NCI-H748 (cell line): ENCODE measurements around the gene ACADL.
A peak's percentile ranks its signal among the peaks of the same experiment; 100 is the strongest.
"Not testable (repeated sequence)": the region's sequence is repeated elsewhere in the genome, so short reads cannot be mapped to it uniquely, and the experiment has no call there.

Source experiments
- DNase-seq: peaks from one replicate; lab custom pipeline; 2025; ENCODE audit not compliant: unreplicated experiment; lab: John Stamatoyannopoulos, UW

The ACADL gene

DNA sequence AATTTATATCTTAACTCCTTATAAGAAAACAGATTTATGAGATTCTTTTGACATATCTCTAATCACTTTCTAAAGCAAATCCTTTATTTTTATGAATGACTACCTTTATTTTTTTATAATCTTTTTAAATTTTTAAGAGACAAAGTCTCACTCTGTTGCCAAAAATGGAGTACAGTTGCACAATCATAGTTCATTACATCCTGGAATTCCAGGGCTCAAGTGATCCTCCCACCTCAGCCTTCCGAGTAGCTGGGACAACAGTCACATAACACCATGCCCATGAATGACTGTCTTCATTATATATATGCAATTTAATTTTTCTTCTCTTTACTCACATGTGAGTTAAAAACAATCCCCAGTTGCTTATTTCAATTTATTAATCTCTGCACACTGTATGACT, 21.7 kb downstream of the ACADL start:
- DNase-seq, result no peak

DNA sequence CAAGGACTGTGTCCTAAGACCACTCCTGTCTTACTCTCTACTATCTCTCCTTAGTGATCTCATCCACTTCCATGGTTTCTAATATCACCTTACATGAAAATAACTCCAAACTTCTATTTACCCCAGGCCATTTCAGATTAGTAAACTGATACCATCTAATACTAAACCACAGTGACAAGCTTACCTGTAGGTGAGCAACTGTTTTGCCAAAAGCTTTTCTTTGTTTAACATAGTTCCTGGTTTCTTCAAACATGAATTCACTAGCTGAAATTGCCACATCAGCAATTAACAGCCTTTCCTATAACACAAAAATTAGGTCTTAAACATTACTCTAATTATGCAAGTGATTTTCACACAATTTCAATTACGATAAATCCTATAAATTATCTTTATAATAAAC, 22.1 kb downstream of the ACADL start:
- no peak for DNase-seq

DNA sequence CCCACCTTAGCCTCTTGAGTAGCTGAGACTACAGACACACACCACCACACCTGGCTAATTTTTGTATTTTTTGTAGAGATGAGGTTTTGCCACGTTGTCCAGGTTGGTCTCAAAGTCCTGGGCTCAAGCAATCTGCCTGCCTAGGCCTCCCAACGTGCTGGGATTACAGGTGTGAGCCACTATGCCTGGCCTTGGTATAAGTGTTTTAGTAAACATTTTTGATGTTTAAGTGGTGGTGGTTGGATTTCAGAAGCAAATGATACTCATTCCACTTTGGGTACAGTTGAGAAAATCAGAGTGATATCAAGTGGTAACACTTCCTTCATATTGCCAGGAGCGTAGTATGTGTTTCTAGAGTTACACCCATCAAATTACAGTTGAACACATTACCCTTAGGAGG, 25.4 kb downstream of the ACADL start:
- DNase-seq, result no peak

DNA sequence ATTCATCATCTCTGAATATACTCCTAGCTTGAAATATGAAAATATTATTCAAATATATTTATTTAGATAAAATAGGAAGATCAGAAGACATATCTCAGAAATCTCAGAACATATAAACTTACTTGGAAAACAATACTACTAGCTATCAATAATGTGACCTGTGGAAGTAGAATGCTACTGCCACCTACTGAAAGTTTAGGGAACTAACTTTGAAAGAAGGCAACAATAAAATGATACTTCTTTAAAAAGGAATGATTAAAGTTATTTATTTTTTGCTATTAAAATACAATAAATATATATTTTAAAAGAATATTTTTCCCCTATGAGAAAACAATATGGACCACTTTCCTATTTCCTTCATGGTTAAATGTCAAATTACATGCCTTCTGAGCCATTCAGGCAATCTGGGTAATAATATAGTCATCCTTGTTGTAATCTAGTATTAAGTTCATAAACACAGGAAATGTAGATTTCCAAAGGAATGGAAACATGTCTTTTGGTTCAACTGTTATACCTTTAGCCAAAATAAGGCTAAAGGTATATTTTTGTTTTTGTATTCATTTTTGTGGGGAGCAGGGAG, 26.0 kb downstream of the ACADL start:
- DNase-seq, result peak; percentile 45

DNA sequence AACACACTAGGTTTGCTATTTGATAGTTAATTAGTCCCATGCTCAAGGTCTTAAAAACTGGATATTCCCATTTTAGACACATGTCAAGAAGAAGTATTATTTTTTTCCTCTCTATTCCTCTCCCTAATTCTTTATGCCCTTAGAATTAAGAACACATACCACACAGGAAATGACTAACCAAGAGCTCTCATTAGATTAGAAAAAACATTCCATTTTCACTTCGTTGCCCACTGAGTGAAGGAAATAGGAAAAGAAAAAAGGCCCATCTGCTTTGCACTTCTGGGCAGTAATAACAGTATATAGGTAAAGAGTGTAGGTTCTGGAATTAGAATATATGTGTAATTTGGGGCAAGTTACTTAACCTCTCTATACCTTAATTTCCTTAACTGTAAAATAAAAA, 26.9 kb downstream of the ACADL start:
- DNase-seq, result no peak

DNA sequence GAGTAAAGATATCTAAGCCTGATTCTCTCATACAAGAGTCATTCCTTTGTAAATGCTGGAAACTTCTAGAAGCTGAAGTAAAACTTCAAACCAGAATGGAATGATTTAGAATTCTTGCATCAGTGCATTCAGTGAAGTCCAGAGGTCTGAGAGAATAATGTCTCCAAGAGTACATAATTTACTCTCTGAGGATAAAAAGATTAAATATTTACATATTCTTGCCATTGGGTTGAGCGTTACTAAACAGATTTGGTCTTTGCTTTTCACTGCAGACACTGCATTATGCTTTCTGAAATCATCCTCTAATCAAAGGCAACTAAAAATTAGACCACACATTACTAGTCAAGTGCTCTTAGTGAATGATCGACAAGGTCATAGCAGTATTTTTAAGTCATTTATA, 27.5 kb downstream of the ACADL start:
- no peak for DNase-seq

DNA sequence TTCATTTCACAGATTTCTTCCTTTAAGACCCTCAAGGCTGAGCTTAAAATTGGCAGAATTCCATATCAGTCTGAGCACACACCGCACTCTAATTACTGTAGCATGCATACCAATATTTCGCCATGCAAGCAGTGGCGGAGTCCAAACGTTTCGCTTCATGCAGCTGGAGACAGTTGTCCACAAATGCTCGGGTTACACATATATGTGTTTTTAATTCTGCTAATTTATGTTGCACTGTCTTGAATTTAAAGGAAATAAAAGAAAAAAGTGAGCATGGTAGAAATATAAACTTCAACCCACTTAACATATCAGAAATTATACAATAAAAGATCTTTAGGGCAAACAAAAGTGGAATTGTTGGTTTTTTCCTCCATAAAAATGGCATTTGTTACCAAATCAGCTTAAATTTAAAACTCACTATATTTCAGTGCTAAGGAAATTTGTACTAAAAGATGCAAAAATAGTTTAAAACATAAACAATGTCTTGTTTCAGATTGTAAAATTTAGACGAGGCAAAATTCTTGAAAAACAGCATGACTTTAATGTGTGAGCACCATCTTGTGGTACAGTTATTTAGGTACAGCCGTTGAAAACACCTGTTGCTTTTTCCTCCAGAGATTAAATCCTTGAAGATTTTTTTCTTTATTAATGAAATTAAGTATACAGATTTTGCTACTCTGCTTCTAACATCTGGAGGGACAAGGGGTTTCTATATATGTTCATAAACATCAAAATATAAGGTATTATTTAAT, 30.0 kb downstream of the ACADL start:
- peak; percentile 84 for DNase-seq

DNA sequence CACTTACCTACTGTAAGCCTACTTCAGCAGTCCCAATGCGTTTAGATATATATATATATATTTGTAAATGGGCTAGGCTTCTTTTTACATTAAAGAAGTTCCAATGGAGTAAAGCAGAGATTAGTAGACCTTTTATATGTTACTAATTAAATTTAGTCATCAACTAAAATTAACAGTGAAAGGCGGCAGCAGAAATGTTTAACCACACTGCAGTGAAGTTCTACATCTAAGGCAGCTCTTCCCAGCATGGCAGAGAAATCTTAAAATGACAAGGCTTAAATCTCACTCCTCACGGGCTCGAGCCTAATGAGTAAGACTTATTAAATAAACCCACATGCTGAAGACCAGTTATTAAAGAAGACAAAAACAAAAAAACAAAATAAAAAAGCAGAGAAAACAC, 34.9 kb downstream of the ACADL start:
- DNase-seq, result no peak

DNA sequence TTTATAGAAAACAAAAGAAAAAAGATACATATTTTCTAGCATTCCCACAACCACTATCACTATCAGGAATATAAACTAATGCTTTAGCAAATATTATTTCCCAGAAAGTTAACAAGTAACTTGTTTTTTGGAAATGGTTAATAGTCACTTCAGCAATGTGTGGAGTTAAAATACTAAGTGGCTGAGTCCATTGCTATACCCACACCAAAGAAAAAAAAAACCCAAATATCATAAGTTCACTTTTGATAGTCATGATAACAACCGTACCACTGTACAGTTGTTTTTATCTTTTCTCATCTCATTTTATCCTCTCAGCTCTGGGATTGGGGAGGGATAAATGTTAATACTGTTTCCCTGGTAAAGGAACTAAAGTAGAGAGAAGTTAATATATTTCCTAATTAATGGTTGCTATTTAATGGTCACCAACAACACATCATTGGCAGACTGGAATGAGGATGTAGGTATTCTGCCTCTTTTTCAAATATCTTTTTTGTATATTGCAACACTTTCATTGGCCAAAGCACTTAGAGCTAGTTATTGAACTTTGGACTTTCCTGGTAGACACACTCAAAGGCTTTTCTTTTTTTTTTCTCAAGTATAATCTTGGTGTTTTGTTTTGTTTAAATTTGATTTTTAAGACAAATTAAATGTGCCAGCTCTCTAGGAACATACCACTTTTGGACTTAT, 35.7 kb downstream of the ACADL start:
- no peak for DNase-seq

DNA sequence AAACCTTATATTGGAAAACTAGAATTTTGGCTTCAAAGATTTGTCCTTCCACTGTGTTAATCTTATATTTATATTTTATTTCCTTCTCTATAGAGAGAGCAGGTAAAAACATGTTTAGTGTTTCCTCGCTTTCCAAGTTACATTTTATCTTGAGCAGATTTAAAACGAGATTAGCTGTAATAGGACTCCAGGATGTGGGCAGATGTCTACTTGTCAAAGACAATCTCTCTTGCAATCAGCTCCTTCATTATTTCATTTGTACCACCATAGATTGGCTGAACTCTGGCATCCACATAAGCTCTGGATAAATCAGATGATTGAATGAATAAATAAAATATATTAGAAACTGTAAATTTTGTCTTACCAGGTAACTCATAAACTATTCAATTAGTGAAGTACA, 36.5 kb downstream of the ACADL start:
- DNase-seq, result no peak

DNA sequence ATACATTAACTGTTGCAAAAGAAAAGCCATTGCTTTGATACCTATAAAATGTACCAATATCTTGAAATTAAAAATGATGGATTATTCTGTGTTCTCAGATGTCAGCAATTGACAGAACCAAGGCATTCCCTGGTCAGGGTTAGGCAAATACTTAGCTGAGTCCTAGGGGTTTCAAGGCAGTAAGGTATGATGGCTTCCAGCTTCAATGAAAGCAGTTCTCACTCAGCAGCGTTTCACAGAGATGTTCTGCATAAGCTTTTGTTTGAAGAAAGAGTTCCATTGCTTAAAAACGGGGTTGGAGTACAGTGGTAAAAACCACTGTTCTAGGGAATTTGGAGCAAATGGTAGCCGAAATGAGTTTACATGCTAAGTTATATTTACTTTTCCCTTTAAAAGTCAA, 37.1 kb downstream of the ACADL start:
- no peak for DNase-seq

DNA sequence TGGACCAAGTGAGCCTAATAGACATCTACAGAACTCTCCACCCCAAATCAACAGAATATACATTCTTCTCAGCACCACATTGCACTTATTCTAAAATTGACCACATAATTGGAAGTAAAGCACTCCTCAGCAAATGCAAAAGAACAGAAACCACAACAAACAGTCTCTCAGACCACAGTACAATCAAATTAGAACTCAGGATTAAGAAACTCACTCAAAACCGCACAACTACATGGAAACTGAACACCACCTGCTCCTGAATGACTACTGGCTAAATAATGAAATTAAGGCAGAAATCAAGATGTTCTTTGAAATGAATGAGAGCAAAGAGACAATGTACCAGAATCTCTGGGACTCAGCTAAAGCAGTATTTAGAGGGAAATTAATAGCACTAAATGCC, 41.3 kb downstream of the ACADL start:
- not testable (repeated sequence) for DNase-seq

DNA sequence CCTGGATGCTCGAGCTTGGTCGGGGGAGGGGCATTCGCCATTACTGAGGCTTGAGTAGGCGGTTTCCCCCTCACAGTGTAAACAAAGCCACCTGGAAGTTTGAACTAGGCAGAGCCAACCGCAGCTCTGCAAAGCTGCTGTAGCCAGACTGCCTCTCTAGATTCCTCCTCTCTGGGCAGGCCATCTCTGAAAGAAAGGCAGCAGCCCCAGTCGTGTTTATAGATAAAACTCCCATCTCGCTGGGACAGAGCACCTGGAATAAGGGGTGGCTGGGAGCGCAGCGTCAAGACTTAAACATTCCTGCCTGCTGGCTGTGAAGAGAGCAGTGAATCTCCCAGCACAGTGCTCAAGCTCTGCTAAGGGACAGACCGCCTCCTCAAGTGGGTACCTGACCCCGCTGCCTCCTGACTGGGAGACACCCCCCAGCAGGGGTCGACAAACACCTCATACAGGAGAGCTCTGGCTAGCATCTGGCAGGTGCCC, 43.6 kb downstream of the ACADL start:
- DNase-seq, result peak; percentile 83

DNA sequence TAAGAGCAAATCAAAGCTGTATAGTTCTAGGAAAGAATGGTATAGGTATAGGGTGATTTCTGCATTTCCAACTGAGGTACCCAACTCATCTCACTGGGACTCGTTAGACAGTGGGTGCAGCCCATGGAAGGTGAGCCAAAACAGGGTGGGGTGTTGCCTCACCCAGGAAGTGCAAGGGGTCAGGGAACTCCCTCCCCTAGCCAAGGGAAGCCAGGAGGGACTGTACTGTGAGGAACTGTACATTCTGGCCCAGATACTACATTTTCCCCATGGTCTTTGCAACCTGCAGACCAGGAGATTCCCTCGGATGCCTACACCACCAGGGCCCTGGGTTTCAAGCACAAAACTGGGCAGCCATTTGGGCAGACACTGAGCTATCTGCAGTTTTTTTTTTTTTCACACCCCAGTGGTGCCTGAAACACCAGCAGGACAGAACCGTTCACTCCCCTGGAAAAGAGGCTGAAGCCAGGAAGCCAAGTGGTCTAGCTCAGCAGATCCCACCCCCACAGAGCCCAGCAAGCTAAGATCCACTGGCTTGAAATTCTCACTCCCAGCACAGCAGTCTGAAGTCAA, 44.1 kb downstream of the ACADL start:
- not testable (repeated sequence) for DNase-seq

DNA sequence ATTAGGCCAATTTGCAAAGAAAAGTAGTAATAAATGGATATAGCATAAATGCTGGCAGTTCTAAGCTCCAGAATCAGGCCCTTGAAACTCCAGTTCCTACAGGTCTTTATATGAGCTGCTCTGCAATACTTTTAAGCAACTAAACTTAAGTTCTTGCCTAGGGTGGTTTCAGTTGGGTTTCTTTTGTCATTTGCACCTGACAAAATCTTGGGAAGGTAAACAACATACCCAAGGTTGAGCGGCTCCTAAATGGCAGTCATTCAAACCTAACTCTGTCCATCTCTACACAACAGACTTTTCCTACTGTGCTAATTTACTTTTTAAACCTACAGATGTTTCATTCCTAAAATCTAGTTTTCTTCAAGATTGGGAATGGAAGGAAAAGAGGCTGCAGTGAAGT, 44.8 kb downstream of the ACADL start:
- no peak for DNase-seq

DNA sequence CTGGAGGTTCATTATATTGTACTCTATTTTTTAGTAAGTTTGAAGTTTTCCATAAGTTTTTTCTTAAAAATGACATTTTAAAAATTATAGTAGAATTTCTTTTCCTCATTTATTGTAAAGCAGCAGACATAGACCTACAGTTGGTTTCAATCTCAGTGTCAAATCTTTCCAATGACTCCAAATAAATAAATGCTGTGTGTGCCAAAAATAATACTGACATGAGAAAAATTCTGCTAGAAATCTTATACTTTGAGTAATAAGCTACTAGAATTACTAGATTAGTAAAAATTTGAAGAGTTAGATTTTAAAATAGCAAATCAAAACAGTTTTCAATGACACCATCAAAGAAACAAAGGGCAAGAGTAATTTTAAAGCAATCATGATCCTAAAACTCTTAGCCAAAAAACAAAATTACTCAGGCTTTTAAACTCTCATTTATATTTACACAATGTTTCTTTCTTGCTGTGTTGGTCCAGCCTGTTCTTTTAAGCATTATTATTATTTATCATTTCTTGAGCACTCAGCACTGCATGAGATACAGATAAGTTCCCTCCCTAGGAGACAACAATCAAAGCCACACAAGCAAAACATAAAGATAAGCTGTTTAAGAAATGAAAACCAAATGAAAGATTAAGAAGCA, 45.8 kb downstream of the ACADL start:
- DNase-seq, result no peak

DNA sequence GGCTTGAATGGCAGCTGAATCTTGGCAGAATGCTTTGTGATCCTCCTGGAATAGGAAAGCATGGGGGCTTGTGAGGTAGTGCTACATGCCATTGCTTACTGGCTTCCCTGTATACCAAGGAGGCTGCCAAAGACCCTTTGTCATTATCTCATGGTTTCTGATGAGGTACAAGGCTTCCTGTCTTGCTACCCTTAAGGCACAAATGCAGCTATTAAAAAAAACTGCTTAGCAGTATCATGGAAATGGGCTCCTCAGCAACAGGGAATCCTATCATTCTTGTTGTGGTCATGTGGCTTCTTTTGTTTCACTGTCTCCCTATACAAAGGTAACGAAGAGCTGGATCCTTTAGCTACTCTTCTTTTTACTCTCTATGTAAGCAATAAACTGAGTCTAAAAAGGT, 47.5 kb downstream of the ACADL start:
- DNase-seq, result no peak

DNA sequence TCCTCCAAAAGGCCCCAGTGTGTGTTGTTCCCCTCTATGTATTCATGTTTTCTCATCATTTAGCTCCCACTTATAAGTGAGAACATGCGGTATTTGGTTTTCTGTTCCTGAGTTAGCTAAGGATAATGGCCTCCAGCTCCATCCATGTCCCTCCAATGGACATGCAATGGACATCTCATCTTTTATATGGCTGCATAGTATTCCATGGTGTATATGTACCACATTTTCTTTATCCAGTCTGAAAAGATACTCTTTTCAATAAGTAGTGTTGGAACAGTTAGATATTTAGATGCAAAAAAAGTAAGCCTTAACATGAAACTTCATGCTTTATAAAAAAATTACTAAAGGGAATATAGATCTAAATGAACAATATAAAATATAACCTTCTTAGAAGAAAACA, 48.1 kb downstream of the ACADL start:
- not testable (repeated sequence) for DNase-seq

DNA sequence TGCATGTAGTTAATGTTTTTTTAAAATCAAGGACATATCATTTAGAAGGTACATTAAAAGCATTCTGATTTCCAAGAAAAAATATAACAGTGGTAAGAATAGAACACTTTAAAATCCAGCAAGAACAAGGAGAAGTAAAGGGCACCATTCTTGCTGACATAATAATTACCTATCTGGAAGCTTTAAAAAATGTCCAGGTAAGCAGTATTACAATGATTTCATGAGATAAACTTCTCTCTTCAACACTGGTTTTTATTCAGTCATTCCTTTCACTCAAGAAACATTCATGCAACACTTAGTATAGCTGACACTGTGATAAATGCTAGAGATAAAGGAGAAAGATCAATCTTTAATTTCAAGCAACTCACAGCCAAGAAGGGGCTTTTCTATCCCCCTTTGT, 51.2 kb downstream of the ACADL start:
- DNase-seq, result no peak

DNA sequence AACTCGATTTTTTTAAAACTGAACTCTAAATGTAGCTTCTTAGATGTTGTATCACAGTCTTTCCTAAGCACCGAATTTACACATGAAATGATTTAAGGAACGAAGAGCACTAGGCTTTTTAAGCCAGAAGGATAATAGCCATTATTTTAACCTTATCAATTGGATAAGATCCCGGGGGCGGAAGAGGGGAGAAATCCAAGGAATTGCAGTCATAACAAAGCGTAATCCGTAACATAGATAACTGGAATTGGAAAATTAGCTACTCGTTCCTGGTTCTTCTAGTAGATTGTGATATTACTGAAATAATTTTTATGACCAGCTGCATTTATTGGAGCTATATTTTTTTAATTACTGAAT, 53.0 kb downstream of the ACADL start:
- peak; percentile 56 for DNase-seq
